K562 (cell line): ENCODE measurements around the gene GSK3B. TPM values are rescaled to one million over a fixed set of nuclear protein-coding genes. Genes with fewer than 3 reads are reported as not detected.

Source experiments
- ATAC-seq: fragments of 200-7000 bp; cut with Tn5 transposase; 3 replicates; pipeline ENCODE4 v1.9.1; 2020; ENCODE audit warnings: moderate library complexity
- BruUV-seq: library from RNA; stranded (reverse); fragments of 400-500 nt; replicated peaks from 2 replicates; lab custom pipeline; 2021; lab: Mats Ljungman, UMichigan
- CTCF ChIA-PET: fragments of 300-600 bp; formaldehyde crosslinking; extraction: SDS; loops from one replicate; lab custom pipeline; 2021; ENCODE audit warnings: low intra/inter-chr PET ratio; lab: Yijun Ruan, JAX
- POLR2A ChIA-PET: fragments of 300-600, 350-650 bp; sonication (Branson Sonifier 250); formaldehyde crosslinking; extraction: SDS; loops from one replicate; lab custom pipeline; 2021; ENCODE audit warnings: antibody characterized with exemption, inconsistent platforms; lab: Yijun Ruan, JAX
- DNase-seq, 4 experiments: peaks; one replicate each; pipeline versions ENCODE4 v3.0.0 to v3.0.0-alpha.2; 2011 to 2018; ENCODE audit warnings: low spot score in 3 of 4, mixed read lengths in 3 of 4; ENCODE audit errors: extremely low read depth in 1 of 4
- FAIRE-seq: peaks from 2 replicates; lab custom pipeline; 2011; peaks lifted over from hg19 to GRCh38; lab: Jason Lieb, UNC
- H2AFZ ChIP-seq: 2 replicates; pipeline ENCODE4 v1.6.0; 2011; ENCODE audit warnings: low read depth, low read length, control low read depth, inconsistent platforms
- H3K27ac ChIP-seq: fragments of 200-600 bp; 3 replicates; pipeline ENCODE4 v1.8.0; 2011; ENCODE audit warnings: low read depth, mild to moderate bottlenecking, control low read depth, inconsistent platforms, low read length, moderate library complexity, mixed read lengths; ENCODE audit errors: extremely low read depth
- H3K27me3 ChIP-seq, 2 experiments: fragments of 300-600 bp in 1 of 2; 2 replicates in 1 of 2; 3 replicates in 1 of 2; pipeline versions ENCODE4 v1.6.0 to v1.8.0; 2011; ENCODE audit warnings: inconsistent platforms in 2 of 2, low read length in 2 of 2, mild to moderate bottlenecking in 1 of 2, mixed read lengths in 1 of 2, moderate library complexity in 1 of 2; ENCODE audit not compliant: control insufficient read depth in 2 of 2, insufficient read depth in 2 of 2
- H3K36me3 ChIP-seq: fragments of 300-600 bp; 3 replicates; pipeline ENCODE4 v1.8.0; 2011; ENCODE audit warnings: mild to moderate bottlenecking, low read length, inconsistent platforms; ENCODE audit not compliant: control insufficient read depth, insufficient read depth
- H3K4me1 ChIP-seq, 2 experiments: fragments of 200-600 bp in 1 of 2; replicated peaks in 1 of 2; 2 replicates in 1 of 2; 3 replicates in 1 of 2; pipeline versions ENCODE4 v1.5.1 to v1.8.0; 2011; ENCODE audit warnings: inconsistent platforms in 2 of 2, low read length in 2 of 2, mild to moderate bottlenecking in 1 of 2, mixed read lengths in 1 of 2, moderate library complexity in 1 of 2; ENCODE audit not compliant: control insufficient read depth in 2 of 2, insufficient read depth in 2 of 2
- H3K4me2 ChIP-seq: 2 replicates; pipeline ENCODE4 v1.6.1; 2011; ENCODE audit warnings: low read length, control low read depth, inconsistent platforms, mixed read lengths; ENCODE audit not compliant: insufficient read depth
- H3K4me3 ChIP-seq: fragments of 200-600 bp; sonication (generic), shearing (Covaris generic); 2 replicates; pipeline ENCODE4 v1.5.1; 2016; ENCODE audit warnings: control low read depth, inconsistent platforms
- H3K79me2 ChIP-seq: fragments of 200-600 bp; 3 replicates; pipeline ENCODE4 v1.8.0; 2011; ENCODE audit warnings: low read length, inconsistent platforms; ENCODE audit not compliant: control insufficient read depth, insufficient read depth
- H3K9ac ChIP-seq, 2 experiments: 2 replicates each; pipeline versions ENCODE4 v1.6.0 to v1.6.1; 2011; ENCODE audit warnings: low read depth in 2 of 2, low read length in 2 of 2, control low read depth in 1 of 2, inconsistent platforms in 1 of 2, mild to moderate bottlenecking in 1 of 2, mixed read lengths in 1 of 2; ENCODE audit not compliant: insufficient read depth in 1 of 2
- H3K9me1 ChIP-seq: one replicate; pipeline ENCODE4 v1.6.0; 2011; ENCODE audit warnings: inconsistent platforms, mild to moderate bottlenecking, low read length, moderate library complexity; ENCODE audit not compliant: control insufficient read depth, insufficient read depth
- H3K9me3 ChIP-seq: replicated peaks from 2 replicates; pipeline ENCODE4 v1.5.1; 2011; ENCODE audit warnings: low read depth, low read length, inconsistent platforms; ENCODE audit not compliant: control insufficient read depth, insufficient read depth
- H4K20me1 ChIP-seq: replicated peaks from 2 replicates; pipeline ENCODE4 v1.6.1; 2011; ENCODE audit warnings: low read length, inconsistent platforms, mixed read lengths; ENCODE audit not compliant: control insufficient read depth, insufficient read depth
- CREB3 ChIP-seq: fragments of 450-650 bp; conservative IDR thresholded peaks from 2 replicates; pipeline ENCODE4 v1.6.1; 2016; ENCODE audit warnings: missing genetic modification characterization, low read depth, mild to moderate bottlenecking, missing compliant biosample characterization, moderate library complexity
- DNMT1 ChIP-seq: fragments of 450-650 bp; IDR thresholded peaks from 2 replicates; pipeline ENCODE4 v1.6.1; 2016; ENCODE audit warnings: antibody characterized with exemption, mild to moderate bottlenecking
- MGA ChIP-seq: fragments of 450-650 bp; IDR thresholded peaks from 2 replicates; pipeline ENCODE4 v1.6.1; 2016; ENCODE audit warnings: mild to moderate bottlenecking, moderate library complexity
- NCOA6 ChIP-seq: fragments of 450-650 bp; IDR thresholded peaks from 2 replicates; pipeline ENCODE4 v1.6.1; 2017; ENCODE audit warnings: mild to moderate bottlenecking
- NRF1 ChIP-seq, 2 experiments: fragments of 450-650 bp; IDR thresholded peaks in 1 of 2; conservative IDR thresholded peaks in 1 of 2; 2 replicates each; pipeline ENCODE4 v1.6.1; 2014; ENCODE audit warnings: mild to moderate bottlenecking in 2 of 2
- PYGO2 ChIP-seq: fragments of 450-650 bp; IDR thresholded peaks from 2 replicates; pipeline ENCODE4 v1.6.1; 2016; ENCODE audit warnings: mild to moderate bottlenecking, missing genetic modification characterization, moderate library complexity, missing compliant biosample characterization
- RBM22 ChIP-seq: fragments of 200-400 bp; formaldehyde crosslinking; IDR thresholded peaks from 2 replicates; pipeline ENCODE4 v1.6.1; 2018; ENCODE audit warnings: low read length, low read depth; ENCODE audit not compliant: poor library complexity, severe bottlenecking
- SAFB ChIP-seq: fragments of 200-400 bp; formaldehyde crosslinking; IDR thresholded peaks from 2 replicates; pipeline ENCODE4 v1.6.1; 2017; ENCODE audit warnings: low read depth, low read length, borderline replicate concordance
- SETDB1 ChIP-seq: IDR thresholded peaks from one replicate; pipeline ENCODE4 v1.6.1; 2012; ENCODE audit warnings: low read length, control low read depth, inconsistent platforms
- SREBF1 ChIP-seq: fragments of 150-350 bp; IDR thresholded peaks from 2 replicates; pipeline ENCODE4 v1.6.1; 2014; ENCODE audit warnings: antibody characterized with exemption, low read depth, low read length, borderline replicate concordance
- SRSF9 ChIP-seq: fragments of 200-400 bp; formaldehyde crosslinking; IDR thresholded peaks from 2 replicates; pipeline ENCODE4 v1.6.1; 2017; ENCODE audit warnings: low read depth, low read length, borderline replicate concordance
- ZNF780A ChIP-seq: fragments of 250-450 bp; sonication (Bioruptor Pico); IDR thresholded peaks from 2 replicates; pipeline ENCODE4 v1.5.0; 2021; ENCODE audit warnings: mild to moderate bottlenecking
- WGBS: fragments of 100-300 bp; shearing (Covaris generic); methylation state at CpG from one replicate; pipeline ENCODE4 v1.1.6; 2016; ENCODE audit warnings: low coverage, mixed read lengths; ENCODE audit not compliant: insufficient coverage; ENCODE audit errors: missing lambda C conversion rate; 5-methylcytosine and 5-hydroxymethylcytosine counted together
- in situ Hi-C: fragments of 300-500 bp; cut with MboI; formaldehyde crosslinking; loops from 4 replicates; pipeline ENCODE4 v1.15.0; 2018; ENCODE audit warnings: inconsistent platforms, mixed read lengths
- intact Hi-C: fragments of 100-400 bp; cut with micrococcal nuclease; formaldehyde crosslinking; loops from 2 replicates; pipeline ENCODE4 v1.14.2; 2022
- polyA plus RNA-seq, 8 experiments: library from polyadenylated mRNA; depleted of rRNA in 4 of 8; stranded (reverse) in 5 of 8; unstranded in 3 of 8; fragments of >200 nt; fragmentation: Nextera tagmentation in 2 of 8; fragmentation: Illumina TruSeq in 1 of 8; extraction: Ambion mirVana in 2 of 8; extraction: Trizol in 1 of 8; gene quantifications; 2 replicates each; pipeline versions ENCODE4 v1.2.1 to v1.2.3, GENCODE V29; 2011 to 2014; ENCODE audit warnings: inconsistent platforms in 1 of 8, missing spikeins in 1 of 8
- total RNA-seq, 7 experiments: library from RNA; depleted of rRNA in 6 of 7; stranded (reverse); fragments of >200 nt in 6 of 7; fragmentation: Illumina TruSeq in 2 of 7; extraction: Trizol in 2 of 7; gene quantifications; 2 replicates each; pipeline versions ENCODE4 v1.2.1 to v1.2.3, GENCODE V29; 2011 to 2021; ENCODE audit warnings: low replicate concordance in 1 of 7

GSK3B gene
- total and polyA plus RNA-seq, 9 of the 15 experiments (the other 6 are each of a cell fraction or from before 2014, with no cell fraction given), result 4.7 to 25.0 (median 18.7) TPM

GRCh38 chr3:120114981-120115380 is 20.7 kb upstream of the GSK3B start:
- Histone ChIP-seq H4K20me1 (no peaks in the 10 kb centered on the region), H3K27ac (no peak overlapping the region), H2AFZ (no peak overlapping the region), H3K36me3 (no peaks in the 10 kb centered on the region), H3K4me1 (no peaks in the 10 kb centered on the region), H3K4me2 (no peak overlapping the region), H3K4me3 (no peak overlapping the region), H3K9ac (no peak overlapping the region), H3K9me3 (no peaks in the 10 kb centered on the region), H3K79me2 (no peaks in the 10 kb centered on the region), H3K27me3 (peaks cover 0 to 6% of the 10 kb centered on the region in 2 experiments; a peak in 3 of 5 replicates), H3K9me1 (no peaks in the 10 kb centered on the region)
- in situ Hi-C loops (no loop called here), intact Hi-C loops (no loop called here)
- 0% methylated on average over 2 of the region's 2 CpGs for WGBS
- CTCF ChIA-PET, result no interaction called here
- TF ChIP-seq RBM22 (no peak), SAFB (no peak), SRSF9 (no peak), PYGO2 (tag) (no peak), ZNF780A (CRISPR knock-in tag) (no peak), NCOA6 (no peak), SETDB1 (no peak), SREBF1 (no peak), NRF1 (conservative IDR thresholded peaks at IDR 0.05 in 1 of 2, IDR thresholded peaks at IDR 0.05 in 1 of 2) (no peak), MGA (no peak), CREB3 (tag) (no peak), DNMT1 (no peak)
- ATAC-seq (no peak), DNase-seq (no peak), FAIRE-seq (no peak)
- BruUV-seq, result no TSS peak
- POLR2A ChIA-PET, result interaction anchor here (0.6 kb wide), 1 partner anchor 653 kb away, joined by 3 read pairs; no protein-coding TSS in a partner anchor
